Head of caudate nucleus (tissue), 42 donors: ENCODE data around the gene LAMA3.

Experiments used
- DNase-seq, 42 donors: peaks; one replicate each; pipeline versions ENCODE4 v3.0.0 to v3.0.0-alpha.2; 2020 to 2021; ENCODE audit warnings: mixed read lengths in 7 of 42
- intact Hi-C: fragments of 100-400 bp; cut with DNase I; formaldehyde crosslinking; loops from one replicate; pipeline ENCODE4 v1.15.0; 2022

LAMA3 gene

DNA sequence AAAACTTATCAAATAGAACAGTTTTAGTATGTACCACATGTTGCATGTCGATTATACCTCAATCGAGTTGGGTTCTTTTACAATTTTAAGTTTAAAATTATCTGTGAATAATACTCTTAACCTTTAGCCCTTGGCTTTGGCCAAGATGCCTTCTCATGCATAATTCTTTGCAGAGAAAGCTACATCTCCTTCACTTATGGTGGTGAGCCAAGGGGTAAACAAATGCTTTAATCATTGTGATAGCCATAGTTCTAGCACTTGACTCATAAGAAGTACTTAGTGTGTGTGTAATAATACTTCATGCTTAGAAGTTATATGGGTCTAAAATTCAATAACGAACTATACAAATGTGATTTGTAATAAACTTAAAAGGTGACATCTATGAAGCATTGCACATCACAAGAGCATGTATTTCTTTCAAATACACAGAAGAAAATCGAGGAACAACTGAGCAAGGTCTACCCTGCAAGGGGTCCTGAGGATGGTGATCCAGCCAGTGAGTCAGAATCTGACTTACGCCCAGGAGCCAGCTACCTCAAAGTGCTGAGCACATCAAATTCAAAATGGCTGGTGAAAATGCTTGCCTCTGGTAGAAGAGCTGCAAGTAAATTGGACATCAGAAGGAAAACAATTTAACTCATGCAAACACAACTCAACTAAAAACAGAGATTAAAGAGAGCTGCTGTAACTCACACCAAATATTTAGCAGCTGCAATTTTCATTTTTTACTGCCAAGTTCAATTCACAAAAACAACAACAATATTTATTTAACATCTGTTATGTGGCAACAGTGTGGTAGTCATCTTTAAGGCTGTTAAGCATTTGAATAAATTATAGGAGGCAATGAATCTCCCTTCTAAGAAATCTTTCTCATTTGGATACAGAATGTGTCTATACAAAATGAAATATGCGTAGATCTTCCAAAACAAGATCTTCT lies 301.5 kb downstream of the LAMA3 start:
- no peak for DNase-seq
- intact Hi-C loops = no loop called here

DNA sequence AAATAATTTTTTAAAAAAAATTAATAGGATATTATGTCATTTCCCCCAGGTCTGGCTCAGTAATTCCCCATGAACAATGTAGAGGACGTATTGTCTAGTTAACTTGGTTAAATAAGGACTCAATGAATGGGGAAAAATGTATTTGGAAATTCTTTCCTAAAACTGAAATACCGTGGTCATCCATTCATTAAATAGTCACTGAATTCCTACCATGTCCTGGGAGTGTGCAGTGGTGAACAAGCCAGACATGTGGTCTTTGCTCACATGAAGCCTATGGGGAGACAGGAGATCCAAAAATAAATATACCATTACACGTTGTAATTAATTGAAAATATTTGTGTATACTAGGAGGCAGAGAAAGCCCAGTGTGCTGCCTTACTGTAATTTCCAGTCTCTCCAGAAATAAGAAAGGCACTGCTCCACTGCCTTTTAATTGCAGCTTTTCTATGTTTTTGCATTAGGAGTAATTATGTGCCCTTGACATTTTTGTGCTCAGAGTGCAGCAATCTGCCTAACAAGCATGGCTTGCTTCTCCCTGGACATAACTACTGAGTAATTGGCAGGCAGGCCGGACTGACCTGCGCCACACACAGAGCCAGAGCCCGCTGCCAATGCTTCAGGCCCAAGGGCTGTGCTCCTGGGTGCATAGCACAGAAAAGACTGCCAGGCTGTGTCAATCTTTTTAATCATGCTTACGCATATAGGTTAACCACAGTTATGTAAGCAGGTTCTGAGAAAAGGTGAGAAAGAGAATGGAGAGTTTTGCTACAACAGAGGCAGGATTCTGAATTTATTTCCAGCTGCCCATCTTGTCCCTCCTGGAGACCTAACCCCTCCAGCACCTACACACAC lies 303.1 kb downstream of the LAMA3 start:
- intact Hi-C loops = no loop called here
- peak in 29 of 42 donors; percentile 16 to 77 (median 51) for DNase-seq

DNA sequence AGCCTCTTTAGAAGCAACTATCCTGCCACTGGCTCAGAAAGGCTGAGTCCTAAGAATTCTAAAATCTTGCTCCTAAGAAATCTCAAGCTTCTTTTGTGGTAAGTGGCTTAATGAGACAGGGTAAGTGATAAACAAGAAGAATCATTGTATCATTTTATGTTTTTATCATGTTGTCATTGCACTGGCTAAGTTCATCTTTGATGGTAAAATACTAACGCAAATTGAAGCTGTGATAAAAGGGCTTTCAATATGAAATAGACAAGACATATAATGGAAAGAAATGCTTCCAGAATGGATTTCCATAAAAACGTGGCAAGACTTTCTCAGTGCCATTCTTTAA lies 303.7 kb downstream of the LAMA3 start:
- DNase-seq = no peak
- intact Hi-C loops = no loop called here

DNA sequence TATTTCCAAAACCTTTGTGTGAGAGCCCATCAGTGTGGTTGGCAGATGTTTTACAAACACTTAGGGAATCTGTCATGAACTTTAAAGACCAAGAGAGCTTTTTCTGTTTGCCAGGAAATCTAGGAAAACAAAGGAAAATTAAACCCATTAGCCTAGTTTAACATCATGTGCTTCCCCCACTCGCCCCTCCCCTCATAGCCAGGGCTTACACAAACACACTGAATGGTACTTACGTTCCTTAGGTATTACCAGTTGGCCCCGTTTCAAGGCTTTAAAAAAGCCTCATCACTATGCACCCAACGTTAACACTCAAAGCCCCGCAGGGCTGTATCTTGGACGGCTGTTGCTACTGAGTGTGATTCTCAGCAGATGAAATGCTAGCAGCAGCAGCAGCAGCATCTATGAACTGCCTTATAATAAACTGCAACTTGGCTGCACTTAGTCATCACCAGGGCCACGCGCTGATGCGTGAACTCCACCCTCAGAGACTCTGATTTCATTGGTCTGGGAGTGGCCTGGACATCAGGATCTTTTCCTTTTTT lies 305.2 kb downstream of the LAMA3 start:
- intact Hi-C loops = no loop called here
- peak in 9 of 42 donors; percentile 7 to 52 (median 14) for DNase-seq

DNA sequence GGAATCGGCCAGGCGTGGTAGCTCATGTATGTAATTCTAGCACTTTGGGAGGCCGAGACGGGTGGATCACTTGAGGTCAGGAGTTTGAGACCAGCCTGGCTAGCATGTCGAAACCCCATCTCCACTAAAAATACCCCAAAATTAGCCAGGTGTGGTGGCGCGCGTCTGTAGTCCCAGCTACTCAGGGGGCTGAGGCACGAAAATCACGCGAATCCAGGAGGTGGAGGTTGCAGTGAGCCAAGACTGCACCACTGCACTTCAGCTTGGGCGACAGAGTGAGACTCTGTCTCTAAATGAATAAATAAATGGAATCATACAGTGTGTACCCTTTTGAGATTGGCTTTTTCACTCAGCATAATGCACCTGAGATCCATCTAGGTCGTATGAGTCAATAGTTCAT lies 305.9 kb downstream of the LAMA3 start:
- DNase-seq = no peak
- intact Hi-C loops = no loop called here

DNA sequence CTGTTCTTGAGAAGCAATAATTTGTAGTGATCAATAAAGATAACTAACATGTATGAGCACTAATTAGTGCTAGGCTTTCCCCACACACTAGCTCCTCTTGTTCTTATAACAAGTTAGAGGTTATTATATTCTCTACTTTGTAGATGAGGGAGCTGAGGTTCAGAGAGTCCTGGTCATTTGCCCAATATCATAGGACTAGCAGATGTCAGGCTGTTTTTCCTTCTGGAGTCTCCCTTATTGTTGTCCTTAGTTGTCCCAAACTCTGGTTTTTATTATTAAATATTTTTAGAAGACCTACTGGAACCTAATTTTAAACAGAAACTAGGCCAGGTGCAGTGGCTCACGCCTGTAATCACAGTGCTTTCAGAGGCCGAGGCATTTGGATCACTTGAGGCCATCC lies 308.8 kb downstream of the LAMA3 start:
- no peak for DNase-seq
- intact Hi-C loops = no loop called here

DNA sequence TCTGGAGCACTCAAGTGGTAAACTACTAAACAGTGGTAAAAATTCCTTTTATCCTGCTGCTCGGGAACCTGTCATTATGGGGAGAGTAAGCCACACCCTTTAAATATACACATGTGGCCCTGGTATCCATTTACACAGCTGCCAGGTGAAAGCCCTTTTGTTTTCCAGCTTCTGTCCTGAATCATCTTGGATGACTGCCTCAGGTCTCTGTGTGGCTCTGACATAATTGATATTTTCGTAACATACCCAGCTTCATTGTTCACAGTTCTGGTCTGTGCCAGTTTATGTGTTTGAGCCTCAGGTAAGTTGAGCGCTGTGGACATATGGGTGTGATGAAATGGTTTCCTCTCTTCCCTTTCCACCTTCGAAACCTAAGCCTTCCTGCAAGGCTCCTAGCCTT lies 309.6 kb downstream of the LAMA3 start:
- intact Hi-C loops = no loop called here
- DNase-seq = no peak

DNA sequence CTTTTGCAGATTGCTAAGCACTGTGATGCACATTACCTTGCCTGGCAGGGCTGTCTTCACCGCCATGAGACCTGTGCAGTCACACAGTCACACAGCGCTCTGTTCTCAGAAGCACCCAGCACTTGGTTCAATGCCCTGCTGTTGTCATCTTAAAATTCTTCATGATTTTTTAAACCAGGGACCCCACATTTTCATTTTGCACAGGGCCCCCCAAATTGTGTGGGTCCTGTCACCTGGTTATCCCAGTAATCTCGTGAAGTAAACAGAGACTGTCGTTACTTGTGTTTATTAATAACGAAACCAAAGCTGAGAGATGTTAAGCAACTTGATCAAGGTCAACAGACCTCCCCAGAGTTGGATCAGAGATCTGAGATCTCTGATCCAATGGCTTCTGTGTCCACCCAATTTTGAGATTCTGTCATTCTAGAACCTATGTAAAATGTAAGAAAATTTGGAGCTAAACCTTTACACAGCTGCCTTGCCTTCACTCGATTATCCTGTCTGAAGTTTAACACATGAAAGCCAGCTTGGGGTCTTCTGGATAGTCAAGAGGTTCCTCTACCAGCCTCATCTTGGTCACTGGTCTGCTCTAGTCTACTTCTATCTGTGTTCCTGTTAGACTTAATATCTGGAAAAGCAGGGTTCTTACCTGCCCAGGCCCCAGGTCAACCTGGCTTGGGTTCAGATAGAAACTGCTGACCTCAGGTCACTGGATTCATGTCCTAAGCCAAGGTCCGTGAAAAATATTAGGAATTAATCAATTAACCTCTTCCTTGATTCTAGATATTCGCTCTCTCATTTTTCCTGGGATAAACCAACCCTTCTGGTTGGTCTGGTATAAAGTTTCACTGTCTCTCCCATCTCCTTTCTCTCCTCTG lies 311.6 kb downstream of the LAMA3 start:
- no peak for DNase-seq
- intact Hi-C loops = no loop called here

DNA sequence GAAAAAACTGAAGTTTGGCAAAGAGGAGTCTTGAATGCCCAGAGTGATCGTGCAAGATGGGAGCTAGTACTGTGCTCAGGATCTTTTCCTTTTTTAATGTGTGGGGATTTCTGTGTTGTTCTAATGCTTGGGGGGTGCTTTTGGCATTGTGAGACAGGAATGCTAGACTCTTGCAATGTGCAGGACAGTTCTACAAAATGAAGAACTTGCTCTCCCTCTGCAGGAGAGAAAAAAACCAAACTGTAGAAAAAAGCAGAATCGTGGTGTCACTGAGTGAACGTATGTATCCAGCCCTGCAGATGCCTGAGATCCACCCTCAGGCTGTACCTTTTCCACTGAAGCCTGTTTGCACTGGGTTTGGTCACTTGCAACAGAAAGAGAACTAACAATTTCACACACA lies 313.2 kb downstream of the LAMA3 start:
- intact Hi-C loops = no loop called here
- DNase-seq = no peak

DNA sequence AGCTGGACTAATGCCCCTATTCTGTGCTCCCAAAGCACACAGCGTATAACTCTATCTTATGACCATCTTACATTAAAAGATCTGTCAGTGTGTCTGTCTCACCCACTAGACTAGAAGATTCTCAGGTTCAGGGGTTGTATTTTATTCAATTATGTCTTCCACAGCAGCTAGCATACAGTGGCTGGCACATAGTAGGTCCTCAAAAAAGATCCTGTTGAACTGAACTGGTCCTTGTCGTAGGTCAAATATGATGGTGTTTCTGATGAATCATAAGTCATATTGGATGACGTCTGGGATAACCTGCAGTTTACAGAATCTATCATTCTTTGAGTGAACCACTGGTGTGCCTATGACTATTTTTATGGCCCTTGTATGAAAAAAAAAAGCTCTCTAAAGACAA lies 314.0 kb downstream of the LAMA3 start:
- intact Hi-C loops = no loop called here
- no peak for DNase-seq

DNA sequence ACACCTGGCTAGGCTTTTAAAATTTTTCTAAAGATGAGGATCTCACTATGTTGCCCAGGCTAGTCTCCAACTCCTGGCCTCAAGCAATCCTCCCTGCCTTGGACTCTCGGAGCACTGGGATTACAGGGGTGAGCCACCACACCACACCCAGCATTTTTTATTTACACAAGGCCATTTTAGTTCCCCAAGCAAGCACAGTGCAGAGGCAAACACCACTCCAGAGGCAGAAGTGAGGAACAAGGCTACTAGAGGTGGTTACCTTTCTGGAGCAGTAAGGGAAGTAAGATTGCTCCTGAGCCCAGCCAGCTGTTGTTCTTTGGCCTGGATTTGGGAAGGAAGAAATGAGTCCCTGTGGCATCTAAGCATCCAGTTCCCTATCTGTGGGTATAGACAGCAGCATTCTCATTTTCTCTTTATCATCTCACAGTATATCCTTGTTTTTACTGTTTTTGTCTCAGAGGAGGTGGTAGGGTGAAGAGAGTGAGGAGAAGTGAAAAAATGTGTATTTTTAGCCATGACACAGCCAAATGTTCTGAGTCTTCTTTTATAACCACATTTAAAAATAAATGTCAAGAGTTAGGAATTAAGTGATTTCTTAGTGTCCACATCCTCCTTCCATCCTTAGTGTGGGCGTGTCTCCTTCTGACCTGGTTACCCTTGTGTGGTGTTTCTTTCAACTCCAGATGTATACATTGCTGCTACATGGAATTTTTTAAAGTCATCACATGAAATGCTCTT lies 314.8 kb downstream of the LAMA3 start:
- DNase-seq = no peak
- intact Hi-C loops = no loop called here
